Eye (tissue), 1 donor: ENCODE results near the gene ATG4A.
A peak's percentile ranks its signal among the peaks of the same experiment; 100 is the strongest.

Experiments used
- DNase-seq: peaks from one replicate; pipeline ENCODE4 v3.0.0-alpha.2; 2015

The ATG4A gene

GRCh38 chrX:108091264-108091877 lies at the start of gene ATG4A, which contains the start of gene PSMD10:
TSS of gene ATG4A (plus strand) at chrX:108091778. CDS start at chrX:108091827, 49 bp downstream.
TSS of gene PSMD10 (minus strand) at chrX:108091542. CDS start at chrX:108091520, 22 bp downstream.
- peak; percentile 97 for DNase-seq

- no peak for DNase-seq
These were observed 46.9 kb upstream of the ATG4A start, which contains the start of gene VSIG1 for GRCh38 chrX:108044554-108045256. TSS of gene VSIG1 (plus strand) at chrX:108045065. CDS start at chrX:108045131, 66 bp downstream.

GRCh38 chrX:108049649-108050048 lies 41.9 kb upstream of the ATG4A start:
- DNase-seq: peak; percentile 8

- DNase-seq: no peak
These were observed 38.4 kb upstream of the ATG4A start for GRCh38 chrX:108053218-108053617.

GRCh38 chrX:108055546-108055945 lies 36.0 kb upstream of the ATG4A start:
- peak; percentile 4 for DNase-seq

GRCh38 chrX:108059801-108060200 lies 31.8 kb upstream of the ATG4A start:
- no peak for DNase-seq

- no peak for DNase-seq
These were observed 27.6 kb upstream of the ATG4A start for GRCh38 chrX:108064001-108064400.

- no peak for DNase-seq
These were observed 27.0 kb upstream of the ATG4A start for GRCh38 chrX:108064613-108065012.

GRCh38 chrX:108068121-108068520 lies 23.5 kb upstream of the ATG4A start:
- DNase-seq: no peak

- DNase-seq: no peak
These were observed 20.7 kb upstream of the ATG4A start for GRCh38 chrX:108070891-108071290.

- no peak for DNase-seq
These were observed 20.0 kb upstream of the ATG4A start for GRCh38 chrX:108071578-108071977.

- no peak for DNase-seq
These were observed 18.8 kb upstream of the ATG4A start for GRCh38 chrX:108072746-108073145.

GRCh38 chrX:108081110-108081509 lies 10.5 kb upstream of the ATG4A start:
- no peak for DNase-seq

GRCh38 chrX:108087792-108088191 lies 3.8 kb upstream of the ATG4A start:
- no peak for DNase-seq

GRCh38 chrX:108088511-108088910 lies 3.1 kb upstream of the ATG4A start:
- DNase-seq: no peak

- no peak for DNase-seq
These were observed 901 bp upstream of the ATG4A start for GRCh38 chrX:108090491-108091263.

- no peak for DNase-seq
These were observed 307 bp downstream of the ATG4A start for GRCh38 chrX:108091878-108092291.

GRCh38 chrX:108097380-108097779 lies 5.8 kb downstream of the ATG4A start:
- no peak for DNase-seq

GRCh38 chrX:108105473-108105872 lies 13.9 kb downstream of the ATG4A start:
- no peak for DNase-seq

- no peak for DNase-seq
These were observed 23.0 kb downstream of the ATG4A start for GRCh38 chrX:108114541-108114940.

GRCh38 chrX:108117988-108118387 lies 26.4 kb downstream of the ATG4A start:
- DNase-seq: no peak

- DNase-seq: no peak
These were observed 29.7 kb downstream of the ATG4A start for GRCh38 chrX:108121291-108121690.

- DNase-seq: peak; percentile 30
These were observed 31.2 kb downstream of the ATG4A start for GRCh38 chrX:108122748-108123147.
